ENCODE measurements around the gene BMPER.

DNA sequence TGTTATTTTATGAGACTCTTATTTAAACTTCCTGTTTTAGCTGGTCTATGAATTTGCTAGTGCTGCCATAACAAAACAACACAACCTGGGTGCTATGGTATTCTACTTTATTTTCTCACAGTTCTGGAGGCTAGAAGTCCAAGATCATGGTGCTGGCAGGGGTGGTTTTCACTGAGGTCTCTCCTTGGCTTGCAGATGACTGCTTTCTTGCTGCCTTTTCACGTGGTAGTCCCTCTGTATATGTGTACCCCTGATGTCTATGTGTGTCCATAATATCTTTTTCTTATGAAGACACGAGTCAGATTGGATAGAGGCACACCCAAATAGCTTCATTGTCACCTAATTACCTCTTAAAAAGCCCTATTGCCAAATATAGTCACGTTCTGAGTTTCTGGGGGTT, 270.5 kb downstream of the BMPER start:
- no peak for TF ChIP-seq TCF7L2 (IDR thresholded peaks at IDR 0.05; ENCODE audit: low read depth, low read length)
- TF ChIP-seq, protein P1, sequence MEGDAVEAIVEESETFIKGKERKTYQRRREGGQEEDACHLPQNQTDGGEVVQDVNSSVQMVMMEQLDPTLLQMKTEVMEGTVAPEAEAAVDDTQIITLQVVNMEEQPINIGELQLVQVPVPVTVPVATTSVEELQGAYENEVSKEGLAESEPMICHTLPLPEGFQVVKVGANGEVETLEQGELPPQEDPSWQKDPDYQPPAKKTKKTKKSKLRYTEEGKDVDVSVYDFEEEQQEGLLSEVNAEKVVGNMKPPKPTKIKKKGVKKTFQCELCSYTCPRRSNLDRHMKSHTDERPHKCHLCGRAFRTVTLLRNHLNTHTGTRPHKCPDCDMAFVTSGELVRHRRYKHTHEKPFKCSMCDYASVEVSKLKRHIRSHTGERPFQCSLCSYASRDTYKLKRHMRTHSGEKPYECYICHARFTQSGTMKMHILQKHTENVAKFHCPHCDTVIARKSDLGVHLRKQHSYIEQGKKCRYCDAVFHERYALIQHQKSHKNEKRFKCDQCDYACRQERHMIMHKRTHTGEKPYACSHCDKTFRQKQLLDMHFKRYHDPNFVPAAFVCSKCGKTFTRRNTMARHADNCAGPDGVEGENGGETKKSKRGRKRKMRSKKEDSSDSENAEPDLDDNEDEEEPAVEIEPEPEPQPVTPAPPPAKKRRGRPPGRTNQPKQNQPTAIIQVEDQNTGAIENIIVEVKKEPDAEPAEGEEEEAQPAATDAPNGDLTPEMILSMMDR (IDR thresholded peaks at IDR 0.05) = no peak
